Tibial artery (tissue), 4 donors: ENCODE measurements around the gene C4BPA.

ENCODE experiments used
- DNase-seq, 2 donors: peaks; one replicate each; pipeline ENCODE4 v3.0.0-alpha.2; 2019
- H3K27ac ChIP-seq, 2 donors: fragments of 200-600 bp; sonication (generic) in 1 of 2; 1 replicate in 1 of 2; 2 replicates in 1 of 2; pipeline ENCODE4 v1.5.1; 2018 to 2019; ENCODE audit warnings: mild to moderate bottlenecking in 1 of 2
- H3K27me3 ChIP-seq, 2 donors: fragments of 200-600 bp; sonication (generic) in 1 of 2; one replicate each; pipeline versions ENCODE4 v1.5.1 to v1.6.0; 2016 to 2019
- H3K36me3 ChIP-seq, 3 donors: fragments of 200-600 bp; sonication (generic) in 2 of 3; one replicate each; pipeline ENCODE4 v1.5.1; 2016 to 2019; ENCODE audit warnings: mild to moderate bottlenecking in 2 of 3
- H3K4me1 ChIP-seq, 4 donors: fragments of 200-600 bp; sonication (generic) in 2 of 4; 1 replicate in 3 of 4; 2 replicates in 1 of 4; pipeline ENCODE4 v1.5.1; 2016 to 2019
- H3K4me3 ChIP-seq, 2 donors: fragments of 200-600 bp; sonication (generic) in 1 of 2; 1 replicate in 1 of 2; 2 replicates in 1 of 2; pipeline ENCODE4 v1.5.1; 2018 to 2019; ENCODE audit warnings: mild to moderate bottlenecking in 2 of 2
- H3K9me3 ChIP-seq, 3 donors: fragments of 200-600 bp; sonication (generic) in 1 of 3; one replicate each; pipeline ENCODE4 v1.5.1; 2016 to 2019
- intact Hi-C: fragments of 100-400 bp; cut with DNase I; formaldehyde crosslinking; loops from one replicate; pipeline ENCODE4 v1.15.0; 2023; ENCODE audit warnings: low total_unique reads
- TF ChIP-seq, protein P1 (sequence below), 2 experiments: fragments of 200-600 bp in 1 of 2; fragments of 450-650 bp in 1 of 2; IDR thresholded peaks; one replicate each; pipeline ENCODE4 v1.5.1; 2017 to 2019; ENCODE audit warnings: antibody characterized with exemption in 2 of 2, mild to moderate bottlenecking in 1 of 2, moderate library complexity in 1 of 2

C4BPA gene

DNA sequence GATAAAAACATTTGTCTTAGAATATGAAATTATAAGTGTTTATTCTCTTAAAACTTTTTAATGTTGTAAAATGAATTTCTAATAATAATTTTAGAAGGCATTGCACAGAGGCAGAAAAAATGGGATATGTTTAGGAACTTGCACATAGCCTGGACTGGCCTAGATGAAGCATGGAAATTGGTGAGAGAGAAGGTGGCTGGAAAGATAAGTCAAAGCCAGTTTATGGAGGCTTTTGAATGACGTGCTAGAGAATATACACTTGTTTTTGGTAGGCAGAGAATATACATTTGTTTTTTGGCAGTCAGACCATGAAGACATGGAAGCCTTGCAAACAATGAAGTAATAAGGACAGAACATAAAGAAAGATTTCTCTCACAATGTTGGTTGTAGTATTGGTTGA lies 2.3 kb upstream of the C4BPA start:
- TF ChIP-seq, protein P1, sequence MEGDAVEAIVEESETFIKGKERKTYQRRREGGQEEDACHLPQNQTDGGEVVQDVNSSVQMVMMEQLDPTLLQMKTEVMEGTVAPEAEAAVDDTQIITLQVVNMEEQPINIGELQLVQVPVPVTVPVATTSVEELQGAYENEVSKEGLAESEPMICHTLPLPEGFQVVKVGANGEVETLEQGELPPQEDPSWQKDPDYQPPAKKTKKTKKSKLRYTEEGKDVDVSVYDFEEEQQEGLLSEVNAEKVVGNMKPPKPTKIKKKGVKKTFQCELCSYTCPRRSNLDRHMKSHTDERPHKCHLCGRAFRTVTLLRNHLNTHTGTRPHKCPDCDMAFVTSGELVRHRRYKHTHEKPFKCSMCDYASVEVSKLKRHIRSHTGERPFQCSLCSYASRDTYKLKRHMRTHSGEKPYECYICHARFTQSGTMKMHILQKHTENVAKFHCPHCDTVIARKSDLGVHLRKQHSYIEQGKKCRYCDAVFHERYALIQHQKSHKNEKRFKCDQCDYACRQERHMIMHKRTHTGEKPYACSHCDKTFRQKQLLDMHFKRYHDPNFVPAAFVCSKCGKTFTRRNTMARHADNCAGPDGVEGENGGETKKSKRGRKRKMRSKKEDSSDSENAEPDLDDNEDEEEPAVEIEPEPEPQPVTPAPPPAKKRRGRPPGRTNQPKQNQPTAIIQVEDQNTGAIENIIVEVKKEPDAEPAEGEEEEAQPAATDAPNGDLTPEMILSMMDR (IDR thresholded peaks at IDR 0.05): no peak

DNA sequence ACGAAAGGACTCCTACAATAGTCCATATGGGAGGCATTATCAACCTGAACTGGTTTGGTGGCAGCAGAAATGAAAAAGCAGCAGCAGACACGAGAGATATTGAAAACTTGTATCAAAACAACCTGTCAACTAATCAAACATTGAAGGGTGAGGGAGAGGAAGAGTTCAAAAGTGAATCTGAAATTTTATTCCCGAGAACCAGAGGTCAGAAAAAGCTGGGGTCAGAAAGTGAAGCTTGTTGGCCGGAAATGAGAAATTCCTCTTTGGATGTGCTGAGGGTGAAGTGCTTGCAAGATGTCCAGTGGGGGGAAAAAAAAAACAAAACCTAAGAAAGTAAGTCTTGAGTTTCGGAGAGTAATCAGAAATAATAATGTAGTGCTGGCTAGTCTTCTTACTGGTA lies 1.9 kb upstream of the C4BPA start:
- Histone ChIP-seq H3K36me3 (no peaks in the 10 kb centered on the region), H3K27ac (no peak overlapping the region), H3K4me3 (no peak overlapping the region), H3K4me1 (no peaks in the 10 kb centered on the region), H3K9me3 (no peaks in the 10 kb centered on the region), H3K27me3 (no peaks in the 10 kb centered on the region)
- intact Hi-C loops: no loop called here
- no peak for DNase-seq
- TF ChIP-seq, protein P1 (IDR thresholded peaks at IDR 0.05): no peak

More for the DNA sequence above, 2.3 kb upstream of the C4BPA start:
- no peak overlapping the region for H3K4me3 ChIP-seq
- peaks cover 0 to 2% of the 10 kb centered on the region in 2 donors for H3K27me3 ChIP-seq
- H3K4me1 ChIP-seq: no peaks in the 10 kb centered on the region
- no peaks in the 10 kb centered on the region for H3K9me3 ChIP-seq
- no peak for DNase-seq
- intact Hi-C loops: no loop called here
- H3K27ac ChIP-seq: no peak overlapping the region
- H3K36me3 ChIP-seq: no peaks in the 10 kb centered on the region

DNA sequence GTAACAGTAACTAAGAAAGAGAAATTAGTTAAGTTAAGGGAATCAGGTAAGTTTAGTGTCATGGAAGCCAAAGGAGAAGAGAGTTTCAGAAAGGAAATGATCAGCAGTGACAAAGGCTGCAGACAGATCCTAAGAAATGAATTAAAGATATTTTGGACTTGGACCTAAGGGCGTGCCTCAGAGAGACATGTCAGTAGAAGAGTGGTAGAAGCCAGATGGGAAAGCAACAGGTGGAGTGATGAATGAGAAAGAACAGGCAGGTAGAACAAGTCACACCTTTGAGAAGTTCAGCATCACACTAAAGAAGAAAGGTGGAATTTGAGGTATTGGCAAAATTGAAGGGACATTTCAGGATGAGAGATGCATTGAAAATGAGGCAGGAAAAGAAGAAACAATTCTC lies 1.4 kb upstream of the C4BPA start:
- TF ChIP-seq, protein P1 (IDR thresholded peaks at IDR 0.05): no peak
- Histone ChIP-seq H3K4me3 (no peak overlapping the region), H3K4me1 (no peaks in the 10 kb centered on the region), H3K27ac (no peak overlapping the region), H3K9me3 (no peaks in the 10 kb centered on the region), H3K36me3 (no peaks in the 10 kb centered on the region), H3K27me3 (no peaks in the 10 kb centered on the region)
- DNase-seq: no peak
- intact Hi-C loops: no loop called here

DNA sequence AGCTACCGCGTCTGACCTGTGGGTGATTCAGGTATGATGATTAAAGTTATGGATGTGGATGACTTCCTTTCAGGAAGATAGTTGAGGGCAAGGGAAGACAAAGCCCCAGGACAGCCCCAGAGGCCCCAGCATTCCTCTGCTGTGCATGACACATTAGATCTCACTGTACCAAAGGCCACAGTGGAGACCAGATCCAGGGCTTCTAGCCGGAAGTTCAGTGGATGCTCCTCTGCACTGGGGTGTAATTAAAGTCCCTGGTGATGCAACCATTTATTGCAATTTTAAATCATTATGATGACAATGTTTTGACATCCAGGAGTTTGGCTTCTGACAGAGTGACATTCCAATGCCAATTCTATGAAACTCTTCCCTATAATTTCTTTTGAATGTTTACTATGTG lies 5.0 kb downstream of the C4BPA start:
- Histone ChIP-seq H3K4me3 (no peak overlapping the region), H3K27me3 (peaks cover 0 to 4% of the 10 kb centered on the region in 2 donors), H3K9me3 (no peaks in the 10 kb centered on the region), H3K27ac (no peak overlapping the region), H3K4me1 (no peaks in the 10 kb centered on the region), H3K36me3 (no peaks in the 10 kb centered on the region)
- DNase-seq: no peak
- intact Hi-C loops: no loop called here
- TF ChIP-seq, protein P1 (IDR thresholded peaks at IDR 0.05): no peak

DNA sequence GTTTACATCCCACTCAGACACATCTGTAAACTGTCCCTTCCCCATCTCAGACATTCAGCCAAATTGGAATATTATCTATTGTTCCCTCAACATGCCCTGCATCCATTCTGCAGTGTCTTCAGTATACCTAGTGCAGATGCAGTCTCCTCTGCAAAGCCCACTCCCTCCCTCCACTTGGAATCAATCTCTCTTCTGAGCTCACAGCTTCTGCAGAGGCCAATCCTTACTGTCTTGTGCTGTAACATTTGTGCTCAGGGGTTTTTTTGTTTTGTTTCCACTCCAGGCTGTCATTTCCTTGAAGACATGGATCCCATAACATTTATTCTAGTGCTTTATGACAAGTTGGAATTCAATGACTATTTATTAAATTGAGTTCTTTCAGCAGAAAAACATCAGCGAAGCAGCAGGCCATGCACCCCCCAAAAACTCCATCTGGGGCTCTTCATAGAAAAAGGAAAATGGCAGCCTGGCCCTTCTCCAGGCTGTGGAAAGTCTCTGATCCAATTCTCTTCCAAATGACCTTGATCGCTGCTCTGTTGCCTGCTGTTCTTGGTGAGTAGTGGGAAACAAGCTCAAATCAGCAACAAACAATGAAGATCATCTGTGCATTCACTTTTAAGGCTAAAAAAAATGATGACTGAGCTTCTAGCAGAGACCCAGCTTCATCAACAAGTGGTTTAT lies 8.7 kb downstream of the C4BPA start:
- intact Hi-C loops: no loop called here
- no peak overlapping the region for H3K4me3 ChIP-seq
- no peak for DNase-seq
- no peak overlapping the region for H3K27ac ChIP-seq
- no peaks in the 10 kb centered on the region for H3K4me1 ChIP-seq
- TF ChIP-seq, protein P1 (IDR thresholded peaks at IDR 0.05): no peak
- H3K9me3 ChIP-seq: no peaks in the 10 kb centered on the region
- no peaks in the 10 kb centered on the region for H3K36me3 ChIP-seq
- peaks cover 0 to 4% of the 10 kb centered on the region in 2 donors for H3K27me3 ChIP-seq

DNA sequence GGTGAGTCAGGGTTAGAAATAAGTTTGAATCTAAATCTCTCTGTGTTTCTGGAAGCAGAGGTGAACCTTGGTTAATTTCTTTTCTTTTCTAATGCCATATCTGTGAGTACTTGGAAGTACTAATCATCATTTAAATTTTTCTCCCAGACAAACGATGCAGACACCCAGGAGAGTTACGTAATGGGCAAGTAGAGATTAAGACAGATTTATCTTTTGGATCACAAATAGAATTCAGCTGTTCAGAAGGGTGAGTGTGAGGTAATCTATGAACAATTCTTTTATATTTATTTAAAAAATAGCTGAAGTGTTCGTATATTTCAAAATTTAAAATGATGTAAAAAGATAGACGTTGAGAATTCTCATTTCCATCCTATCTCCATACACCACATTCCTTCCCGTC lies 11.2 kb downstream of the C4BPA start:
- no peak overlapping the region for H3K4me3 ChIP-seq
- no peaks in the 10 kb centered on the region for H3K4me1 ChIP-seq
- no peak overlapping the region for H3K27ac ChIP-seq
- TF ChIP-seq, protein P1 (IDR thresholded peaks at IDR 0.05): no peak
- intact Hi-C loops: no loop called here
- H3K36me3 ChIP-seq: no peaks in the 10 kb centered on the region
- no peaks in the 10 kb centered on the region for H3K27me3 ChIP-seq
- DNase-seq: no peak
- no peaks in the 10 kb centered on the region for H3K9me3 ChIP-seq
